Activated T-helper 9 cell treated with anti-CD3 and anti-CD28 coated beads, Interleukin-2, amount 50 U/mL, for 16 hours (primary cell): ENCODE data around the gene TYW1.
"Not testable (repeated sequence)": the region's sequence is repeated elsewhere in the genome, so short reads cannot be mapped to it uniquely, and the experiment has no call there.

Source experiments
- DNase-seq: peaks from one replicate; pipeline ENCODE4 v3.0.0-alpha.2; 2020; ENCODE audit warnings: low read depth

TYW1 gene

GRCh38 chr7:66995050-66995776 lies 1.4 kb upstream of the TYW1 start, which contains the start of gene SBDS:
SBDS (minus strand) TSS chr7:66995586; CDS start chr7:66995417, 169 bp downstream.
- DNase-seq: peak; percentile 84

- not testable (repeated sequence) for DNase-seq
These were observed 4.1 kb downstream of the TYW1 start for GRCh38 chr7:67000601-67001258.

GRCh38 chr7:67004145-67004544 lies 7.5 kb downstream of the TYW1 start:
- DNase-seq: not testable (repeated sequence)

GRCh38 chr7:67006965-67007364 lies 10.3 kb downstream of the TYW1 start:
- no peak for DNase-seq

- no peak for DNase-seq
These were observed 11.6 kb downstream of the TYW1 start for GRCh38 chr7:67008260-67008659.

GRCh38 chr7:67009677-67010076 lies 13.0 kb downstream of the TYW1 start:
- not testable (repeated sequence) for DNase-seq

GRCh38 chr7:67014076-67014622 lies 17.5 kb downstream of the TYW1 start:
- not testable (repeated sequence) for DNase-seq

GRCh38 chr7:67017971-67018370 lies 21.3 kb downstream of the TYW1 start:
- not testable (repeated sequence) for DNase-seq

- DNase-seq: no peak
These were observed 22.3 kb downstream of the TYW1 start for GRCh38 chr7:67018940-67019339.

- DNase-seq: no peak
These were observed 23.1 kb downstream of the TYW1 start for GRCh38 chr7:67019562-67020390.

GRCh38 chr7:67021260-67021659 lies 24.6 kb downstream of the TYW1 start:
- no peak for DNase-seq

- no peak for DNase-seq
These were observed 25.9 kb downstream of the TYW1 start for GRCh38 chr7:67022511-67022910.

GRCh38 chr7:67025459-67025858 lies 28.8 kb downstream of the TYW1 start:
- not testable (repeated sequence) for DNase-seq

- DNase-seq: not testable (repeated sequence)
These were observed 35.1 kb downstream of the TYW1 start for GRCh38 chr7:67031685-67032084.

- no peak for DNase-seq
These were observed 36.6 kb downstream of the TYW1 start for GRCh38 chr7:67033251-67033650.

GRCh38 chr7:67036432-67037395 lies 40.1 kb downstream of the TYW1 start:
- not testable (repeated sequence) for DNase-seq

- not testable (repeated sequence) for DNase-seq
These were observed 44.2 kb downstream of the TYW1 start for GRCh38 chr7:67040832-67041231.

GRCh38 chr7:67042781-67043558 lies 46.3 kb downstream of the TYW1 start:
- DNase-seq: not testable (repeated sequence)

- not testable (repeated sequence) for DNase-seq
These were observed 46.9 kb downstream of the TYW1 start for GRCh38 chr7:67043559-67043930.

- DNase-seq: no peak
These were observed 48.9 kb downstream of the TYW1 start for GRCh38 chr7:67045496-67045995.
